ENCODE results near the gene DYNC1H1. TPM values are rescaled to one million over a fixed set of nuclear protein-coding genes. Genes with fewer than 3 reads are reported as not detected.
A peak's percentile ranks its signal among the peaks of the same experiment; 100 is the strongest.
"Not testable (repeated sequence)": the region's sequence is repeated elsewhere in the genome, so short reads cannot be mapped to it uniquely, and the experiment has no call there.

The DYNC1H1 gene
- total RNA-seq, 1 donor from 2014 or later, result 432 TPM

- Histone ChIP-seq H3K27ac (no peak overlapping the region), H3K36me3 (peaks cover 94% of the 10 kb centered on the region), H3K27me3 (no peaks in the 10 kb centered on the region), H3K4me1 (peaks cover 16% of the 10 kb centered on the region), H3K9me3 (no peaks in the 10 kb centered on the region), H3K4me3 (no peak overlapping the region)
- ATAC-seq (no peak), DNase-seq (no peak)
- intact Hi-C loops (cut with DNase I), result no loop called here
- no peak for TF ChIP-seq CTCF (IDR thresholded peaks at IDR 0.05)
Measured at GRCh38 chr14:101980251-101980650, 15.9 kb downstream of the DYNC1H1 start.

- no peak overlapping the region for H3K27ac ChIP-seq
- DNase-seq (no peak), ATAC-seq (peak; percentile 94)
- H3K27me3 ChIP-seq, result no peaks in the 10 kb centered on the region
- no peak overlapping the region for H3K4me3 ChIP-seq
- peaks cover 16% of the 10 kb centered on the region for H3K4me1 ChIP-seq
- peaks cover 97% of the 10 kb centered on the region for H3K36me3 ChIP-seq
- no peak for TF ChIP-seq CTCF (IDR thresholded peaks at IDR 0.05)
- intact Hi-C loops (cut with DNase I), result no loop called here
- no peaks in the 10 kb centered on the region for H3K9me3 ChIP-seq
Measured at GRCh38 chr14:101980700-101981099, 16.3 kb downstream of the DYNC1H1 start.

- ATAC-seq (no peak), DNase-seq (no peak)
- Histone ChIP-seq H3K9me3 (no peaks in the 10 kb centered on the region), H3K36me3 (peaks cover 98% of the 10 kb centered on the region), H3K4me3 (no peak overlapping the region), H3K27me3 (no peaks in the 10 kb centered on the region), H3K27ac (no peak overlapping the region), H3K4me1 (peaks cover 16% of the 10 kb centered on the region)
- no peak for TF ChIP-seq CTCF (IDR thresholded peaks at IDR 0.05)
- intact Hi-C loops (cut with DNase I), result no loop called here
Measured at GRCh38 chr14:101982621-101983020, 18.2 kb downstream of the DYNC1H1 start.

GRCh38 chr14:101984831-101985230, 20.5 kb downstream of the DYNC1H1 start:
- H3K9me3 ChIP-seq; H3K27ac ChIP-seq; intact Hi-C loops (cut with DNase I); DNase-seq; ATAC-seq; H3K4me3 ChIP-seq; H3K27me3 ChIP-seq: not testable (repeated sequence)
- peaks cover 98% of the 10 kb centered on the region for H3K36me3 ChIP-seq
- H3K4me1 ChIP-seq, result peaks cover 16% of the 10 kb centered on the region

- Histone ChIP-seq H3K27ac (no peak overlapping the region), H3K9me3 (no peaks in the 10 kb centered on the region), H3K27me3 (no peaks in the 10 kb centered on the region), H3K4me3 (no peak overlapping the region), H3K36me3 (peaks cover 98% of the 10 kb centered on the region), H3K4me1 (peaks cover 5% of the 10 kb centered on the region)
- TF ChIP-seq CTCF (IDR thresholded peaks at IDR 0.05), result no peak
- intact Hi-C loops (cut with DNase I), result no loop called here
- no peak for DNase-seq
- ATAC-seq, result no peak
Measured at GRCh38 chr14:101985957-101986356, 21.6 kb downstream of the DYNC1H1 start.

- TF ChIP-seq CTCF (IDR thresholded peaks at IDR 0.05), result no peak
- no peaks in the 10 kb centered on the region for H3K9me3 ChIP-seq
- intact Hi-C loops (cut with DNase I), result no loop called here
- no peaks in the 10 kb centered on the region for H3K4me1 ChIP-seq
- no peak overlapping the region for H3K4me3 ChIP-seq
- DNase-seq, result no peak
- no peak for ATAC-seq
- no peak overlapping the region for H3K27ac ChIP-seq
- peaks cover 98% of the 10 kb centered on the region for H3K36me3 ChIP-seq
- no peaks in the 10 kb centered on the region for H3K27me3 ChIP-seq
Measured at GRCh38 chr14:101986953-101987352, 22.6 kb downstream of the DYNC1H1 start.

All from upper lobe of right lung (tissue), 1 donor.